IMR-90 (cell line): Measurements from ENCODE around the gene SORBS1. TPM values are rescaled to one million over a fixed set of nuclear protein-coding genes. Genes with fewer than 3 reads are reported as not detected.

ENCODE experiments used
- ATAC-seq: fragments of 200-7000 bp; cut with Tn5 transposase; 2 replicates; pipeline ENCODE4 v1.9.1; 2020; ENCODE audit warnings: low read depth, mild to moderate bottlenecking, moderate library complexity
- BruUV-seq: library from RNA; stranded (reverse); fragments of 400-500 nt; replicated peaks from 2 replicates; lab custom pipeline; 2021; lab: Mats Ljungman, UMichigan
- CTCF ChIA-PET: fragments of 300-600 bp; formaldehyde crosslinking; extraction: SDS; loops from one replicate; lab custom pipeline; 2021; ENCODE audit warnings: antibody characterized with exemption; lab: Yijun Ruan, JAX
- POLR2A ChIA-PET: fragments of 300-600 bp; sonication (Branson Sonifier 250); formaldehyde crosslinking; loops from one replicate; lab custom pipeline; 2022; ENCODE audit warnings: antibody characterized with exemption; ENCODE audit not compliant: unreplicated experiment; lab: Charles Lee
- DNase-seq: peaks from one replicate; pipeline ENCODE4 v3.0.0; 2013
- H2AFZ ChIP-seq: replicated peaks from 2 replicates; pipeline ENCODE3; 2013; ENCODE audit warnings: low read length, mild to moderate bottlenecking; ENCODE audit not compliant: poor library complexity
- H2AK5ac ChIP-seq: 2 replicates; pipeline ENCODE4 v1.6.1; 2013; ENCODE audit warnings: low read depth, low read length, inconsistent platforms
- H2AK9ac ChIP-seq: replicated peaks from 2 replicates; pipeline ENCODE3; 2013; ENCODE audit warnings: mild to moderate bottlenecking, low read depth, low read length, moderate library complexity; ENCODE audit not compliant: poor library complexity
- H2BK120ac ChIP-seq: 2 replicates; pipeline ENCODE4 v1.6.1; 2013; ENCODE audit warnings: low read depth, low read length, inconsistent platforms
- H2BK15ac ChIP-seq: 3 replicates; pipeline ENCODE4 v1.6.1; 2013; ENCODE audit warnings: low read depth, low read length, inconsistent platforms
- H2BK20ac ChIP-seq: 2 replicates; pipeline ENCODE4 v1.6.1; 2013; ENCODE audit warnings: low read depth, mild to moderate bottlenecking, inconsistent platforms, low read length, moderate library complexity
- H2BK5ac ChIP-seq: 2 replicates; pipeline ENCODE4 v1.6.1; 2013; ENCODE audit warnings: mild to moderate bottlenecking, low read depth, low read length, inconsistent platforms; ENCODE audit not compliant: poor library complexity, severe bottlenecking
- H3K14ac ChIP-seq: replicated peaks from 2 replicates; pipeline ENCODE4 v1.6.1; 2013; ENCODE audit warnings: low read depth, low read length, inconsistent platforms
- H3K18ac ChIP-seq: 2 replicates; pipeline ENCODE4 v1.6.1; 2013; ENCODE audit warnings: low read depth, low read length, control low read depth
- H3K23ac ChIP-seq: 2 replicates; pipeline ENCODE4 v1.6.1; 2013; ENCODE audit warnings: low read depth, low read length, inconsistent platforms
- H3K27ac ChIP-seq: 2 replicates; pipeline ENCODE4 v1.5.1; 2013; ENCODE audit warnings: mild to moderate bottlenecking, control low read depth, low read length; ENCODE audit not compliant: insufficient read depth
- H3K27me3 ChIP-seq: 2 replicates; pipeline ENCODE4 v1.6.1; 2013; ENCODE audit warnings: low read length; ENCODE audit not compliant: control insufficient read depth, insufficient read depth
- H3K36me3 ChIP-seq: 2 replicates; pipeline ENCODE4 v1.6.1; 2013; ENCODE audit warnings: low read length, mixed read lengths; ENCODE audit not compliant: control insufficient read depth, insufficient read depth
- H3K4ac ChIP-seq: 2 replicates; pipeline ENCODE4 v1.6.1; 2013; ENCODE audit warnings: low read depth, low read length, inconsistent platforms
- H3K4me1 ChIP-seq: 2 replicates; pipeline ENCODE4 v1.6.1; 2013; ENCODE audit warnings: low read length, mixed read lengths; ENCODE audit not compliant: control insufficient read depth, insufficient read depth
- H3K4me2 ChIP-seq: 2 replicates; pipeline ENCODE4 v1.6.1; 2013; ENCODE audit warnings: low read depth, mild to moderate bottlenecking, control low read depth, low read length, moderate library complexity
- H3K4me3 ChIP-seq: 2 replicates; pipeline ENCODE4 v1.5.1; 2013; ENCODE audit warnings: low read depth, mild to moderate bottlenecking, control low read depth, low read length, moderate library complexity; ENCODE audit not compliant: insufficient read depth
- H3K56ac ChIP-seq: 2 replicates; pipeline ENCODE4 v1.6.1; 2013; ENCODE audit warnings: low read length, inconsistent platforms; ENCODE audit not compliant: insufficient read depth; ENCODE audit errors: extremely low read depth
- H3K79me1 ChIP-seq, 2 experiments: 2 replicates each; pipeline ENCODE4 v1.6.1; 2013; ENCODE audit warnings: low read length in 2 of 2, inconsistent platforms in 1 of 2, low read depth in 1 of 2
- H3K9ac ChIP-seq: 2 replicates; pipeline ENCODE4 v1.6.1; 2013; ENCODE audit warnings: low read depth, low read length, control low read depth
- H3K9me1 ChIP-seq: 2 replicates; pipeline ENCODE4 v1.6.1; 2013; ENCODE audit warnings: low read length, inconsistent platforms; ENCODE audit not compliant: insufficient read depth
- H3K9me3 ChIP-seq: 2 replicates; pipeline ENCODE4 v1.6.1; 2013; ENCODE audit warnings: low read length; ENCODE audit not compliant: control insufficient read depth, insufficient read depth
- H4K20me1 ChIP-seq: 2 replicates; pipeline ENCODE4 v1.6.1; 2013; ENCODE audit warnings: low read length, inconsistent platforms; ENCODE audit not compliant: insufficient read depth
- H4K5ac ChIP-seq: 2 replicates; pipeline ENCODE4 v1.6.1; 2013; ENCODE audit warnings: mild to moderate bottlenecking, low read depth, low read length, control low read depth
- H4K8ac ChIP-seq, 2 experiments: 2 replicates each; pipeline ENCODE4 v1.6.1; 2013; ENCODE audit warnings: low read depth in 2 of 2, low read length in 2 of 2, control low read depth in 1 of 2, inconsistent platforms in 1 of 2
- H4K91ac ChIP-seq: 2 replicates; pipeline ENCODE4 v1.6.1; 2013; ENCODE audit warnings: low read depth, low read length, inconsistent platforms; ENCODE audit not compliant: insufficient read depth
- BHLHE40 ChIP-seq: fragments of 150-350 bp; IDR thresholded peaks from 2 replicates; pipeline ENCODE4 v1.6.1; 2016; ENCODE audit warnings: mild to moderate bottlenecking, low read depth, low read length
- CEBPB ChIP-seq: IDR thresholded peaks from 2 replicates; pipeline ENCODE4 v1.6.1; 2012; ENCODE audit warnings: low read depth, low read length, improper control_type of control experiment
- CHD1 ChIP-seq: IDR thresholded peaks from 2 replicates; pipeline ENCODE4 v1.6.1; 2012; ENCODE audit warnings: low read depth, low read length, improper control_type of control experiment
- FOS ChIP-seq: fragments of 150-350 bp; IDR thresholded peaks from 2 replicates; pipeline ENCODE4 v1.6.1; 2016; ENCODE audit warnings: low read depth, low read length
- MAFK ChIP-seq: IDR thresholded peaks from 2 replicates; pipeline ENCODE4 v1.6.1; 2012; ENCODE audit warnings: low read depth, low read length, improper control_type of control experiment
- MAZ ChIP-seq: IDR thresholded peaks from 2 replicates; pipeline ENCODE4 v1.6.1; 2012; ENCODE audit warnings: low read depth, mild to moderate bottlenecking, low read length, improper control_type of control experiment, moderate library complexity, borderline replicate concordance
- MXI1 ChIP-seq: IDR thresholded peaks from 2 replicates; pipeline ENCODE4 v1.6.1; 2012; ENCODE audit warnings: low read depth, mild to moderate bottlenecking, low read length, moderate library complexity, borderline replicate concordance
- NFE2L2 ChIP-seq: fragments of 150-350 bp; IDR thresholded peaks from 2 replicates; pipeline ENCODE4 v1.6.1; 2016; ENCODE audit warnings: low read depth, mild to moderate bottlenecking, low read length
- POLR2A ChIP-seq: IDR thresholded peaks from 2 replicates; pipeline ENCODE4 v1.6.1; 2012; ENCODE audit warnings: mild to moderate bottlenecking, low read depth, low read length
- RAD21 ChIP-seq: IDR thresholded peaks from 2 replicates; pipeline ENCODE4 v1.6.1; 2012; ENCODE audit warnings: low read length, improper control_type of control experiment
- RCOR1 ChIP-seq: IDR thresholded peaks from 2 replicates; pipeline ENCODE4 v1.6.1; 2012; ENCODE audit warnings: mild to moderate bottlenecking, low read length, improper control_type of control experiment; ENCODE audit not compliant: insufficient replicate concordance
- RFX5 ChIP-seq: IDR thresholded peaks from 2 replicates; pipeline ENCODE4 v1.8.0; 2012; ENCODE audit warnings: low read depth, mild to moderate bottlenecking, low read length, moderate library complexity
- SMC3 ChIP-seq: fragments of 150-350 bp; IDR thresholded peaks from 2 replicates; pipeline ENCODE4 v1.6.1; 2016; ENCODE audit warnings: low read depth, mild to moderate bottlenecking, antibody characterized with exemption, low read length, moderate library complexity
- whole genome bisulfite sequencing, 2 experiments: methylation state at CpG; one replicate each; pipeline versions ENCODE4 v1.1.5 to v1.1.7; 2013; ENCODE audit warnings: missing lambda C conversion rate in 2 of 2; ENCODE audit not compliant: insufficient read length in 1 of 2; ENCODE audit errors: extremely low coverage in 2 of 2; 5-methylcytosine and 5-hydroxymethylcytosine counted together
- dilution Hi-C: fragments of 300-500 bp; cut with HindIII; formaldehyde crosslinking; loops from one replicate; pipeline ENCODE4 v1.14.3; 2018; ENCODE audit warnings: low sequenced_read_pairs; ENCODE audit not compliant: unreplicated experiment
- in situ Hi-C: fragments of 300-500 bp; cut with MboI; formaldehyde crosslinking; loops from 3 replicates; pipeline ENCODE4 v1.14.3; 2019; ENCODE audit warnings: low sequenced_read_pairs, inconsistent platforms, mixed read lengths
- intact Hi-C: fragments of 100-400 bp; cut with micrococcal nuclease; formaldehyde crosslinking; loops from 2 replicates; pipeline ENCODE4 v1.10.0; 2022
- polyA plus RNA-seq, 3 experiments: library from polyadenylated mRNA; depleted of rRNA; stranded (reverse); fragments of >200 nt; gene quantifications; 2 replicates each; pipeline ENCODE4 v1.2.3, GENCODE V29; 2012; ENCODE audit warnings: low replicate concordance in 1 of 3
- total RNA-seq: library from RNA; depleted of rRNA; stranded (reverse); fragments of >200 nt; gene quantifications from 2 replicates; pipeline ENCODE4 v1.2.3, GENCODE V29; 2012
- TF ChIP-seq, protein P1 (sequence below): fragments of 150-350 bp; IDR thresholded peaks from 2 replicates; pipeline ENCODE4 v1.6.1; 2017; ENCODE audit warnings: mild to moderate bottlenecking, antibody characterized with exemption, low read length, low read depth
- TF ChIP-seq, protein P2 (sequence below): fragments of 150-350 bp; IDR thresholded peaks from 2 replicates; pipeline ENCODE4 v1.6.1; 2016; ENCODE audit warnings: low read depth, mild to moderate bottlenecking, low read length, moderate library complexity, borderline replicate concordance
- TF ChIP-seq, protein P3 (sequence below): conservative IDR thresholded peaks from 2 replicates; pipeline ENCODE4 v1.5.1; 2012; ENCODE audit warnings: mild to moderate bottlenecking, low read depth, low read length, improper control_type of control experiment

Gene SORBS1
- total and polyA plus RNA-seq, 2 of the 4 experiments (the other 2 are of a cell fraction), result 0.18 to 0.32 TPM

DNA sequence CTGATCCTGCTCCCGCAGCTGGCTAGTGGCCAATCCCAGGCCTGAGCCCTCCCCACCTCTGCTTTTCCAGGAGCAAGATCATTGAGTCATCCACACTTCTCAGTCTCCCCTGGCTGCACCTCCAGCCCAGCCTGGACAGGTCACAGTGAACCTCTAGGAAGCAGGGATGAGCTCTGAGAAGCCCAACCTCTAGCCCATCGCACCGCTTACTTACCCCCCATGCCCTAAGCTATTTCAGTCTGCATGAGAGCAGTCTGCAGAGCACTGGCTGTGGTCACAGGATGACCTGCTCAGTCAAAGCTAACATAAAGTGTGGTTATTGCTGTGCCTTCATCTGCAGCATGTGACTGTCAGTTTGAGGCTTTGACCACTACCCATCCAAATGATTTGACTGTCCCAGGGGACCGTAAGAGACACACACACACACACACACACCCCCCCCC, 129.2 kb downstream of the SORBS1 start:
- no peaks in the 10 kb centered on the region for H3K4me1 ChIP-seq
- no peaks in the 10 kb centered on the region for H3K9me1 ChIP-seq
- H4K20me1 ChIP-seq, result no peaks in the 10 kb centered on the region
- no peak overlapping the region for H3K23ac ChIP-seq
- H4K5ac ChIP-seq, result no peak overlapping the region
- no peak overlapping the region for H3K56ac ChIP-seq
- no peak overlapping the region for H3K4ac ChIP-seq
- H2BK5ac ChIP-seq, result no peak overlapping the region
- BruUV-seq, result no TSS peak
- ChIA-PET CTCF (no interaction called here), POLR2A (no interaction called here)
- no peak overlapping the region for H2AFZ ChIP-seq
- H3K79me1 ChIP-seq, result no peaks in the 10 kb centered on the region
- no peak for DNase-seq
- H2AK9ac ChIP-seq, result no peak overlapping the region
- no peak overlapping the region for H2BK20ac ChIP-seq
- TF ChIP-seq CEBPB, result no peak
- TF ChIP-seq NFE2L2, result no peak
- TF ChIP-seq, protein P1, sequence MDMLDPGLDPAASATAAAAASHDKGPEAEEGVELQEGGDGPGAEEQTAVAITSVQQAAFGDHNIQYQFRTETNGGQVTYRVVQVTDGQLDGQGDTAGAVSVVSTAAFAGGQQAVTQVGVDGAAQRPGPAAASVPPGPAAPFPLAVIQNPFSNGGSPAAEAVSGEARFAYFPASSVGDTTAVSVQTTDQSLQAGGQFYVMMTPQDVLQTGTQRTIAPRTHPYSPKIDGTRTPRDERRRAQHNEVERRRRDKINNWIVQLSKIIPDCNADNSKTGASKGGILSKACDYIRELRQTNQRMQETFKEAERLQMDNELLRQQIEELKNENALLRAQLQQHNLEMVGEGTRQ, result no peak
- no peak for TF ChIP-seq MAFK
- no peak for TF ChIP-seq BHLHE40
- no peak for TF ChIP-seq RFX5
- TF ChIP-seq, protein P2, sequence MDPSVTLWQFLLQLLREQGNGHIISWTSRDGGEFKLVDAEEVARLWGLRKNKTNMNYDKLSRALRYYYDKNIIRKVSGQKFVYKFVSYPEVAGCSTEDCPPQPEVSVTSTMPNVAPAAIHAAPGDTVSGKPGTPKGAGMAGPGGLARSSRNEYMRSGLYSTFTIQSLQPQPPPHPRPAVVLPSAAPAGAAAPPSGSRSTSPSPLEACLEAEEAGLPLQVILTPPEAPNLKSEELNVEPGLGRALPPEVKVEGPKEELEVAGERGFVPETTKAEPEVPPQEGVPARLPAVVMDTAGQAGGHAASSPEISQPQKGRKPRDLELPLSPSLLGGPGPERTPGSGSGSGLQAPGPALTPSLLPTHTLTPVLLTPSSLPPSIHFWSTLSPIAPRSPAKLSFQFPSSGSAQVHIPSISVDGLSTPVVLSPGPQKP, result no peak
- TF ChIP-seq CHD1, result no peak
- no peak for TF ChIP-seq RCOR1
- no peak for TF ChIP-seq POLR2A
- no peak for TF ChIP-seq MXI1
- TF ChIP-seq MAZ, result no peak
- TF ChIP-seq RAD21, result no peak
- TF ChIP-seq FOS, result no peak
- TF ChIP-seq, protein P3, sequence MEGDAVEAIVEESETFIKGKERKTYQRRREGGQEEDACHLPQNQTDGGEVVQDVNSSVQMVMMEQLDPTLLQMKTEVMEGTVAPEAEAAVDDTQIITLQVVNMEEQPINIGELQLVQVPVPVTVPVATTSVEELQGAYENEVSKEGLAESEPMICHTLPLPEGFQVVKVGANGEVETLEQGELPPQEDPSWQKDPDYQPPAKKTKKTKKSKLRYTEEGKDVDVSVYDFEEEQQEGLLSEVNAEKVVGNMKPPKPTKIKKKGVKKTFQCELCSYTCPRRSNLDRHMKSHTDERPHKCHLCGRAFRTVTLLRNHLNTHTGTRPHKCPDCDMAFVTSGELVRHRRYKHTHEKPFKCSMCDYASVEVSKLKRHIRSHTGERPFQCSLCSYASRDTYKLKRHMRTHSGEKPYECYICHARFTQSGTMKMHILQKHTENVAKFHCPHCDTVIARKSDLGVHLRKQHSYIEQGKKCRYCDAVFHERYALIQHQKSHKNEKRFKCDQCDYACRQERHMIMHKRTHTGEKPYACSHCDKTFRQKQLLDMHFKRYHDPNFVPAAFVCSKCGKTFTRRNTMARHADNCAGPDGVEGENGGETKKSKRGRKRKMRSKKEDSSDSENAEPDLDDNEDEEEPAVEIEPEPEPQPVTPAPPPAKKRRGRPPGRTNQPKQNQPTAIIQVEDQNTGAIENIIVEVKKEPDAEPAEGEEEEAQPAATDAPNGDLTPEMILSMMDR, result no peak
- no peak for TF ChIP-seq SMC3
- H3K9me3 ChIP-seq, result no peaks in the 10 kb centered on the region
- H3K14ac ChIP-seq, result no peak overlapping the region
- no peak overlapping the region for H3K4me3 ChIP-seq
- no peak overlapping the region for H3K4me2 ChIP-seq
- no peak overlapping the region for H3K9ac ChIP-seq
- intact Hi-C loops, result loop anchor here (5.0 to 10.0 kb wide), 2 partner anchors 300 to 433 kb away; no protein-coding TSS in a partner anchor
- no peak overlapping the region for H2AK5ac ChIP-seq
- no CpG with 5 or more reads among the region's 4 CpGs for WGBS, 2 experiments
- no peak overlapping the region for H3K27ac ChIP-seq
- H4K91ac ChIP-seq, result no peak overlapping the region
- in situ Hi-C loops, result loop anchor here (5.0 kb wide), 1 partner anchor 170 kb away; no protein-coding TSS in a partner anchor
- no peak overlapping the region for H2BK15ac ChIP-seq
- H3K36me3 ChIP-seq, result no peaks in the 10 kb centered on the region
- H3K18ac ChIP-seq, result no peak overlapping the region
- no peak for ATAC-seq
- H2BK120ac ChIP-seq, result no peak overlapping the region
- peaks cover 18% of the 10 kb centered on the region; the same call in 1 of the 2 replicates for H3K27me3 ChIP-seq
- H4K8ac ChIP-seq, result no peak overlapping the region
- dilution Hi-C loops, result no loop called here
